Endothelial cell of umbilical vein (primary cell): ENCODE results near the gene RAB7A. TPM values are rescaled to one million over a fixed set of nuclear protein-coding genes. Genes with fewer than 3 reads are reported as not detected.

Experiments
- BruUV-seq: library from RNA; stranded (reverse); fragments of 400-500 nt; replicated peaks from 2 replicates; lab custom pipeline; 2021; lab: Mats Ljungman, UMichigan
- CTCF ChIA-PET: fragments of 300-600, 350-600 bp; sonication (Branson Sonifier 250); formaldehyde crosslinking; loops from one replicate; lab custom pipeline; 2021; ENCODE audit warnings: antibody characterized with exemption, inconsistent platforms; lab: Charles Lee
- POLR2A ChIA-PET: fragments of 300-600, 350-600 bp; sonication (Branson Sonifier 250); formaldehyde crosslinking; loops from one replicate; lab custom pipeline; 2021; ENCODE audit warnings: antibody characterized with exemption, inconsistent platforms; lab: Charles Lee
- DNase-seq: peaks from one replicate; pipeline ENCODE4 v3.0.0-alpha.2; 2011; ENCODE audit warnings: low read depth, low spot score
- FAIRE-seq: peaks from 2 replicates; lab custom pipeline; 2011; peaks lifted over from hg19 to GRCh38; lab: Jason Lieb, UNC
- H2AFZ ChIP-seq: 2 replicates; pipeline ENCODE4 v1.6.0; 2012; ENCODE audit warnings: low read depth, low read length, control low read depth, inconsistent platforms
- H3K27ac ChIP-seq: 2 replicates; pipeline ENCODE4 v1.5.1; 2011; ENCODE audit warnings: low read depth, mild to moderate bottlenecking, control low read depth, low read length, moderate library complexity; ENCODE audit not compliant: insufficient read depth
- H3K27me3 ChIP-seq, 2 experiments: 2 replicates each; pipeline versions ENCODE4 v1.6.0 to v1.6.1; 2011; ENCODE audit warnings: low read length in 2 of 2, mixed read lengths in 1 of 2; ENCODE audit not compliant: control insufficient read depth in 2 of 2, insufficient read depth in 2 of 2
- H3K36me3 ChIP-seq, 2 experiments: 2 replicates in 1 of 2; 3 replicates in 1 of 2; pipeline ENCODE4 v1.5.1; 2011; ENCODE audit warnings: low read length in 2 of 2, mild to moderate bottlenecking in 1 of 2, moderate library complexity in 1 of 2; ENCODE audit not compliant: control insufficient read depth in 2 of 2, insufficient read depth in 2 of 2; ENCODE audit errors: extremely low read depth in 1 of 2
- H3K4me1 ChIP-seq: 3 replicates; pipeline ENCODE4 v1.5.1; 2011; ENCODE audit warnings: mild to moderate bottlenecking, low read length; ENCODE audit not compliant: control insufficient read depth, insufficient read depth; ENCODE audit errors: extremely low read depth
- H3K4me2 ChIP-seq: 2 replicates; pipeline ENCODE4 v1.6.1; 2011; ENCODE audit warnings: low read length, control low read depth, mixed read lengths; ENCODE audit not compliant: insufficient read depth
- H3K4me3 ChIP-seq, 3 experiments: fragments of 200-600 bp in 1 of 3; sonication (generic), shearing (Covaris generic) in 1 of 3; replicated peaks in 1 of 3; 2 replicates each; pipeline ENCODE4 v1.5.1; 2011 to 2016; ENCODE audit warnings: control low read depth in 3 of 3, low read length in 3 of 3, mild to moderate bottlenecking in 2 of 3, inconsistent platforms in 1 of 3, low read depth in 1 of 3, moderate library complexity in 1 of 3; ENCODE audit not compliant: insufficient read depth in 1 of 3
- H3K79me2 ChIP-seq: 2 replicates; pipeline ENCODE4 v1.6.0; 2012; ENCODE audit warnings: low read length, inconsistent platforms; ENCODE audit not compliant: control insufficient read depth, insufficient read depth
- H3K9ac ChIP-seq: replicated peaks from 2 replicates; pipeline ENCODE3; 2011; ENCODE audit warnings: low read length, control low read depth; ENCODE audit not compliant: insufficient read depth; ENCODE audit errors: extremely low read depth
- H3K9me1 ChIP-seq: replicated peaks from 3 replicates; pipeline ENCODE4 v1.6.0; 2011; ENCODE audit warnings: mild to moderate bottlenecking, low read length; ENCODE audit not compliant: control insufficient read depth, insufficient read depth; ENCODE audit errors: extremely low read depth
- H3K9me3 ChIP-seq: replicated peaks from 2 replicates; pipeline ENCODE4 v1.5.1; 2012; ENCODE audit warnings: low read length, inconsistent platforms; ENCODE audit not compliant: control insufficient read depth, insufficient read depth
- H4K20me1 ChIP-seq: replicated peaks from 2 replicates; pipeline ENCODE3; 2011; ENCODE audit warnings: mild to moderate bottlenecking, low read length; ENCODE audit not compliant: control insufficient read depth, insufficient read depth; ENCODE audit errors: extremely low read depth
- GATA2 ChIP-seq: IDR thresholded peaks from 2 replicates; pipeline ENCODE4 v1.7.0; 2011; ENCODE audit warnings: low read depth, mild to moderate bottlenecking, moderate library complexity, mixed read lengths, low read length; ENCODE audit not compliant: insufficient read length, insufficient read depth
- JUN ChIP-seq: IDR thresholded peaks from 2 replicates; pipeline ENCODE4 v1.6.1; 2011; ENCODE audit warnings: borderline replicate concordance, low read depth; ENCODE audit not compliant: insufficient read length, insufficient read depth
- dilution Hi-C: fragments of 300-500 bp; cut with MboI; formaldehyde crosslinking; loops from one replicate; pipeline ENCODE4 v1.15.0; 2019; ENCODE audit warnings: low sequenced_read_pairs; ENCODE audit not compliant: extremely low pct_ligation_motif_present
- intact Hi-C: fragments of 100-400 bp; cut with micrococcal nuclease; formaldehyde crosslinking; loops from one replicate; pipeline ENCODE4 v1.10.0; 2022
- polyA plus RNA-seq, 4 experiments: library from polyadenylated mRNA; depleted of rRNA in 3 of 4; stranded (reverse) in 3 of 4; unstranded in 1 of 4; fragments of >200 nt; gene quantifications; 2 replicates each; pipeline versions ENCODE4 v1.2.1 to v1.2.3, GENCODE V29; 2011 to 2012; ENCODE audit warnings: missing spikeins in 1 of 4
- total RNA-seq: library from RNA; stranded (reverse); gene quantifications from 2 replicates; pipeline ENCODE4 v1.2.3, GENCODE V29; 2021
- TF ChIP-seq, protein P1 (sequence below), 2 donors: IDR thresholded peaks; 1 replicate in 1 of 2; 2 replicates in 1 of 2; pipeline ENCODE4 v1.5.1; 2011; ENCODE audit warnings: low read length in 2 of 2, mild to moderate bottlenecking in 2 of 2, moderate library complexity in 2 of 2, control low read depth in 1 of 2, inconsistent platforms in 1 of 2, low read depth in 1 of 2; ENCODE audit not compliant: insufficient read depth in 1 of 2; ENCODE audit errors: extremely low read depth in 1 of 2
- TF ChIP-seq, protein P2 (sequence below): IDR thresholded peaks from 2 replicates; pipeline ENCODE4 v1.6.1; 2011; ENCODE audit not compliant: insufficient read depth, insufficient read length

Gene RAB7A
- total and polyA plus RNA-seq, 2 donors (not counting 3 experiments of a cell fraction or from before 2014, with no cell fraction given): 243 to 262 TPM

DNA sequence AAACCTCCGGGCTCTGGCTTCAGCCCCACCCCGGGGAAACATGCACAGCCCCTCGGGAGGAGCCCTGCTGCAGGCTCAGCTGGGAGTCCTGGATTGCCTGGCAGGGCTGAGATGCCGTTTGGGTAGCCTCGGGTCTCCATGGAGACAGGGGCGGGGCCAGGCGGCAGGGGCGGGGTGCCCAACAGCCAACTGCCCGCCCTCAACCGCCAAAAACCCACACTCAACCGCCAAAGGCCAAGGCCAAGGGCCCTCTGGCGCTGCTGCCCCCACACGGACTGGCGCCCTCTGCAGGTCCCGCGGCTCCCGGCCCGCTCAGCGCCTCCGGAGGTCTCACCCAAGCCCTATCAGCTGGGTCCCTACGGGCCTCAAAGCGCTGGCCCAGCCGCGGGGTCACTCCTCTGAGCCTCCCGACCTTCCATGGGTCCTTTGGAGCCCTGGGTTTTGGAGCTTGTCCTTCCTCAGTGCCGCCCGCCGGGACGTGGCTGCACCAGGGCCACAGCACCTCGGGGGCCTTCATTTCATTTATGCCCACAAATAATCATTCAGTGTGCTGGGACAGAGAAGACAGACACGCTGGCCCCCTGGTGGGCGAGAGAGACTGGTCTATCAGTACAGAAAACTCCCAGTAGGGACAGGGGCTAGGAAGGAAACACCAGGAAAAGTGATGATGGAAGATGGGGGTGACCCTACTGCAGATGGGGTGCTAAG is 119.9 kb downstream of the RAB7A start:
- DNase-seq (peak; percentile 79), FAIRE-seq (peak; percentile 85)
- Histone ChIP-seq H4K20me1 (no peaks in the 10 kb centered on the region), H3K9me3 (no peaks in the 10 kb centered on the region), H3K27ac (no peak overlapping the region), H3K79me2 (no peaks in the 10 kb centered on the region), H3K4me3 (peak overlapping the region; percentile 37 to 54 (median 54)), H3K36me3 (no peaks in the 10 kb centered on the region), H3K4me2 (peak overlapping the region; percentile 68), H3K9me1 (no peaks in the 10 kb centered on the region), H3K4me1 (peaks cover 4% of the 10 kb centered on the region), H3K9ac (peak overlapping the region; percentile 5), H3K27me3 (no peaks in the 10 kb centered on the region), H2AFZ (peak overlapping the region; percentile 97)
- dilution Hi-C loops: no loop called here
- intact Hi-C loops: loop anchor here (1.0 kb wide), 3 partner anchors 166 to 229 kb away; no protein-coding TSS in a partner anchor
- CTCF ChIA-PET: interaction anchor here (0.7 to 3.6 kb wide), 28 partner anchors 11 to 238 kb away, joined by 3 to 60 read pairs (median 4); partner anchors contain the start of gene ACAD9
- POLR2A ChIA-PET: no interaction called here
- no peak for TF ChIP-seq GATA2
- TF ChIP-seq, protein P1, sequence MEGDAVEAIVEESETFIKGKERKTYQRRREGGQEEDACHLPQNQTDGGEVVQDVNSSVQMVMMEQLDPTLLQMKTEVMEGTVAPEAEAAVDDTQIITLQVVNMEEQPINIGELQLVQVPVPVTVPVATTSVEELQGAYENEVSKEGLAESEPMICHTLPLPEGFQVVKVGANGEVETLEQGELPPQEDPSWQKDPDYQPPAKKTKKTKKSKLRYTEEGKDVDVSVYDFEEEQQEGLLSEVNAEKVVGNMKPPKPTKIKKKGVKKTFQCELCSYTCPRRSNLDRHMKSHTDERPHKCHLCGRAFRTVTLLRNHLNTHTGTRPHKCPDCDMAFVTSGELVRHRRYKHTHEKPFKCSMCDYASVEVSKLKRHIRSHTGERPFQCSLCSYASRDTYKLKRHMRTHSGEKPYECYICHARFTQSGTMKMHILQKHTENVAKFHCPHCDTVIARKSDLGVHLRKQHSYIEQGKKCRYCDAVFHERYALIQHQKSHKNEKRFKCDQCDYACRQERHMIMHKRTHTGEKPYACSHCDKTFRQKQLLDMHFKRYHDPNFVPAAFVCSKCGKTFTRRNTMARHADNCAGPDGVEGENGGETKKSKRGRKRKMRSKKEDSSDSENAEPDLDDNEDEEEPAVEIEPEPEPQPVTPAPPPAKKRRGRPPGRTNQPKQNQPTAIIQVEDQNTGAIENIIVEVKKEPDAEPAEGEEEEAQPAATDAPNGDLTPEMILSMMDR (IDR thresholded peaks at IDR 0.05; ENCODE audit: extremely low read depth in 1 of 2, insufficient read depth in 1 of 2, low read depth in 1 of 2, low read length in 2 of 2): peak; percentile 65 to 78
- TF ChIP-seq JUN: no peak
- no TSS peak for BruUV-seq

DNA sequence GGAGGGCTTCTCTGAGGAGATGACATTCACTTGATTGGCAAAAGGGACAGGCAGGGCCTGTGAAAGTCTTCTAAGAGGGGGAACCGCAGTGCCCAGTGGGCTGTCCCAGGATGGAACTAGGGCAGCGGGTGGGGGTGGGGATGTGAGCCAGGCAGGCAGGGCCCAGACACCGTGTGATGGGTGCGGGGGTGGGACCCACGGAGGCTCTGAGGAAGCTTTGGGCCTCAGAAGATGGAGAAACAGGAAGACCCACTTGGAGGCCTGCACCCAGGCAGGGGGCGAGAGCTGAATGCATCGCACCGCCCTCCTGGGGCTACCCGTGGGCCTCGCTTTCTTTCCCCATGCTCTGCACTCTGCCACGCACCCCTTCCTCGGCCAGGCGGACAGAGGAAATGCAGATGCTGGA is 120.5 kb downstream of the RAB7A start:
- Histone ChIP-seq H3K9ac (no peak overlapping the region), H3K4me2 (no peak overlapping the region), H3K4me1 (peaks cover 4% of the 10 kb centered on the region), H3K9me1 (no peaks in the 10 kb centered on the region), H2AFZ (no peak overlapping the region), H3K36me3 (no peaks in the 10 kb centered on the region), H3K27me3 (no peaks in the 10 kb centered on the region), H3K79me2 (no peaks in the 10 kb centered on the region), H3K27ac (no peak overlapping the region), H3K9me3 (no peaks in the 10 kb centered on the region), H4K20me1 (no peaks in the 10 kb centered on the region), H3K4me3 (no peak overlapping the region)
- CTCF ChIA-PET: interaction anchor here (0.9 to 3.6 kb wide), 23 partner anchors 10 to 229 kb away, joined by 3 to 60 read pairs (median 5); partner anchors contain the start of gene ACAD9
- dilution Hi-C loops: no loop called here
- FAIRE-seq (no peak), DNase-seq (no peak)
- intact Hi-C loops: loop anchor here (1.0 kb wide), 3 partner anchors 166 to 229 kb away; no protein-coding TSS in a partner anchor
- TF ChIP-seq, protein P2, sequence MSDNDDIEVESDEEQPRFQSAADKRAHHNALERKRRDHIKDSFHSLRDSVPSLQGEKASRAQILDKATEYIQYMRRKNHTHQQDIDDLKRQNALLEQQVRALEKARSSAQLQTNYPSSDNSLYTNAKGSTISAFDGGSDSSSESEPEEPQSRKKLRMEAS: no peak
- POLR2A ChIA-PET: no interaction called here
- BruUV-seq: no TSS peak
